NCI-H226 (cell line): ENCODE measurements around the gene RAB40C.

Source experiments
- DNase-seq: peaks from one replicate; pipeline ENCODE4 v3.0.0-alpha.2; 2015

The RAB40C gene

GRCh38 chr16:671353-672131 lies 81.7 kb downstream of the RAB40C start:
- DNase-seq = no peak

- no peak for DNase-seq
Measured at GRCh38 chr16:672371-672770, 82.5 kb downstream of the RAB40C start.

GRCh38 chr16:672851-673250 lies 83.0 kb downstream of the RAB40C start:
- no peak for DNase-seq

GRCh38 chr16:673399-673991 lies 83.6 kb downstream of the RAB40C start:
- no peak for DNase-seq

- DNase-seq = no peak
Measured at GRCh38 chr16:674214-674881, 84.5 kb downstream of the RAB40C start.

- DNase-seq = no peak
Measured at GRCh38 chr16:674968-675883, 85.4 kb downstream of the RAB40C start, which contains the start of gene RHBDL1. RHBDL1 (plus strand) TSS chr16:675671; CDS start chr16:675791, 120 bp downstream.

- no peak for DNase-seq
Measured at GRCh38 chr16:675884-676564, 86.2 kb downstream of the RAB40C start.

GRCh38 chr16:676565-676902 lies 86.7 kb downstream of the RAB40C start:
- no peak for DNase-seq

GRCh38 chr16:676913-677312 lies 87.0 kb downstream of the RAB40C start:
- DNase-seq = no peak

- DNase-seq = no peak
Measured at GRCh38 chr16:677316-678190, 87.7 kb downstream of the RAB40C start.

GRCh38 chr16:678209-678857 lies 88.5 kb downstream of the RAB40C start:
- no peak for DNase-seq
